Heart right ventricle (tissue), 16 donors: Measurements from ENCODE around the gene FAM43B. TPM values are rescaled to one million over a fixed set of nuclear protein-coding genes. Genes with fewer than 3 reads are reported as not detected.

ENCODE experiments used
- ATAC-seq, 8 donors: fragments of 200-7000 bp; cut with Tn5 transposase; one replicate each; pipeline ENCODE4 v1.9.1; 2020; ENCODE audit warnings: mild to moderate bottlenecking in 8 of 8, moderate library complexity in 8 of 8, moderate number of reproducible peaks in 1 of 8
- DNase-seq, 2 donors: peaks; one replicate each; pipeline ENCODE4 v3.0.0-alpha.2; 2020
- H3K27ac ChIP-seq, 10 donors: fragments of 200-600 bp; sonication (generic) in 2 of 10; one replicate each; pipeline versions ENCODE4 v1.5.0 to v1.8.0; 2020 to 2022; ENCODE audit warnings: mild to moderate bottlenecking in 3 of 10
- H3K27me3 ChIP-seq, 7 donors: fragments of 200-600 bp; one replicate each; pipeline ENCODE4 v1.8.0; 2021 to 2022; ENCODE audit warnings: mild to moderate bottlenecking in 2 of 7
- H3K36me3 ChIP-seq, 9 donors: fragments of 200-600 bp; sonication (generic) in 1 of 9; one replicate each; pipeline versions ENCODE4 v1.5.0 to v1.8.0; 2020 to 2022; ENCODE audit warnings: mild to moderate bottlenecking in 2 of 9
- H3K4me1 ChIP-seq, 9 donors: fragments of 200-600 bp; sonication (generic) in 1 of 9; one replicate each; pipeline versions ENCODE4 v1.5.0 to v1.8.0; 2020 to 2022; ENCODE audit warnings: mild to moderate bottlenecking in 4 of 9
- H3K4me3 ChIP-seq, 10 donors: fragments of 200-600 bp; sonication (generic) in 2 of 10; one replicate each; pipeline versions ENCODE4 v1.5.0 to v1.8.0; 2020 to 2022; ENCODE audit warnings: mild to moderate bottlenecking in 7 of 10, moderate library complexity in 2 of 10
- H3K9me3 ChIP-seq, 11 donors: fragments of 200-600 bp in 10 of 11; sonication (generic) in 2 of 11; one replicate each; pipeline versions ENCODE4 v1.5.0 to v1.8.0; 2013 to 2022; ENCODE audit warnings: mild to moderate bottlenecking in 2 of 11, control low read depth in 1 of 11, moderate library complexity in 1 of 11
- WGBS, 2 donors: extraction: QIAGEN DNeasy Blood & Tissue Kit; methylation state at CpG; one replicate each; pipeline ENCODE4 v1.1.7; 2013; ENCODE audit warnings: inconsistent platforms in 1 of 2; 5-methylcytosine and 5-hydroxymethylcytosine counted together
- intact Hi-C, 10 donors: fragments of 100-400 bp; cut with DNase I; formaldehyde crosslinking; loops; one replicate each; pipeline versions ENCODE4 v1.11.1 to v1.14.2; 2022
- polyA plus RNA-seq, 2 donors: library from polyadenylated mRNA; stranded (reverse); fragments of 200-250 nt; gene quantifications; one replicate each; pipeline ENCODE4 v1.2.3, GENCODE V29; 2013
- total RNA-seq, 10 donors: library from RNA; stranded (reverse); fragmentation: NEBNext Ultra II Directional in 3 of 10; extraction: Animal tissue kit (Norgen Biotek cat#: 25700) in 3 of 10; gene quantifications; one replicate each; pipeline versions ENCODE4 v1.2.1 to v1.2.4, GENCODE V29; 2021 to 2023
- TF ChIP-seq, protein P1 (sequence below), 9 donors: fragments of 200-600 bp; sonication (generic) in 2 of 9; IDR thresholded peaks; one replicate each; pipeline versions ENCODE4 v1.5.0 to v1.8.0; 2021 to 2022; ENCODE audit warnings: antibody characterized with exemption in 9 of 9, mild to moderate bottlenecking in 5 of 9, moderate library complexity in 1 of 9
- donor health status: Arrhythmogenic right ventricular cardiomyopathy.
- donor health status: ischemic (EF 13 %, LVEDD 7.1; RV severe dilation, severe dysfunction).
- donor health status: healthy with polysubstance abuse.
- donor health status: DM: no; HTN: yes; CAD: no.
- donor health status: DM: no; HTN: no; CAD: no.
- donor health status: ischemic (EF 25% LVEDD 6.9; RV normal size, moderate dysfunction).
- donor health status: ischemic (EF 25% LVEDD 5.7; RV mildly dilated, moderate dysfunction).
- donor health status: healthy.
- donor health status: DM: yes; HTN: yes; CAD: no.
- donor health status: Ischemic cardiomyopathy.
- donor health status: ischemic (EF 35%, LVEDD 5.7; RV mildly dilated, moderate dysfunction).
- donor health status: nonischemic (EF 11% LVEDD 7.7; RV severe dilation, severe dysfunction).
- donor health status: DM: yes; HTN: yes; CAD: no.
- donor health status: PGD.
- donor health status: ischemic (EF 29% LVEDD 5.4; RV normal size, mild dysfunction).
- donor health status: nonischemic (EF 23%, LVEDD 6.1; RV moderate dilation, normal function).

Gene FAM43B
- total and polyA plus RNA-seq, 12 donors, result 1.0 to 16.3 (median 2.3) TPM

DNA sequence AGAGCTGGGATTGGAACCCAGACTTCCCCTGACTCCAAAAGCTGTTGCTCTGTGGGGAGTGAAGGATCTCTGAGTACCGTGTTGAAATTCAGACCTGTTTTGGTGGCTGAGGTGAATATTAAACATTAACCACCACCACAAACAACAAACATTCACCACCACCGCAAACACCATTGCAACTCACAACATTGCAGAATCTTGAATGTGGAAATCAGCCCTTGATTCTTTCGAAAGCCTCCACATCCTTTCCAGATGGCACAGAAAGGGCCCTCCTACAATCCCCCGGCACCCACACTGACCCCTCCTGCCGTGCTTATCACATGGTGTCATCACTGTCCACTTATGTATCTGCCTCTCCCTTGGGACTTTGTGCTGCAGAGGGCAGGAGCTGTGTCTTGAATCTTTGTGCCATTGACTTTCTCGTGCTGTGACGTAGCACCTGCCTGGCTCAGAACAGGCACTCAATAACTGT is 38.0 kb downstream of the FAM43B start:
- DNase-seq (no peak), ATAC-seq (peak in 1 of 8 donors; percentile 41)
- TF ChIP-seq, protein P1, sequence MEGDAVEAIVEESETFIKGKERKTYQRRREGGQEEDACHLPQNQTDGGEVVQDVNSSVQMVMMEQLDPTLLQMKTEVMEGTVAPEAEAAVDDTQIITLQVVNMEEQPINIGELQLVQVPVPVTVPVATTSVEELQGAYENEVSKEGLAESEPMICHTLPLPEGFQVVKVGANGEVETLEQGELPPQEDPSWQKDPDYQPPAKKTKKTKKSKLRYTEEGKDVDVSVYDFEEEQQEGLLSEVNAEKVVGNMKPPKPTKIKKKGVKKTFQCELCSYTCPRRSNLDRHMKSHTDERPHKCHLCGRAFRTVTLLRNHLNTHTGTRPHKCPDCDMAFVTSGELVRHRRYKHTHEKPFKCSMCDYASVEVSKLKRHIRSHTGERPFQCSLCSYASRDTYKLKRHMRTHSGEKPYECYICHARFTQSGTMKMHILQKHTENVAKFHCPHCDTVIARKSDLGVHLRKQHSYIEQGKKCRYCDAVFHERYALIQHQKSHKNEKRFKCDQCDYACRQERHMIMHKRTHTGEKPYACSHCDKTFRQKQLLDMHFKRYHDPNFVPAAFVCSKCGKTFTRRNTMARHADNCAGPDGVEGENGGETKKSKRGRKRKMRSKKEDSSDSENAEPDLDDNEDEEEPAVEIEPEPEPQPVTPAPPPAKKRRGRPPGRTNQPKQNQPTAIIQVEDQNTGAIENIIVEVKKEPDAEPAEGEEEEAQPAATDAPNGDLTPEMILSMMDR (IDR thresholded peaks at IDR 0.05), result no peak
- Histone ChIP-seq H3K36me3 (no peaks in the 10 kb centered on the region), H3K4me1 (peaks cover 2 to 33% (median 19%) of the 10 kb centered on the region in 9 donors), H3K27me3 (peaks cover 0 to 54% (median 26%) of the 10 kb centered on the region in 7 donors), H3K4me3 (peak overlapping the region in 6 of 10 donors; percentile 3 to 51 (median 44)), H3K9me3 (peaks cover 0 to 4% (median 0%) of the 10 kb centered on the region in 11 donors), H3K27ac (peak overlapping the region in 6 of 10 donors; percentile 24 to 85 (median 77))
- 26 to 32% methylated on average over 7 of the region's 7 CpGs for WGBS, 2 donors
- intact Hi-C loops, result no loop called here

DNA sequence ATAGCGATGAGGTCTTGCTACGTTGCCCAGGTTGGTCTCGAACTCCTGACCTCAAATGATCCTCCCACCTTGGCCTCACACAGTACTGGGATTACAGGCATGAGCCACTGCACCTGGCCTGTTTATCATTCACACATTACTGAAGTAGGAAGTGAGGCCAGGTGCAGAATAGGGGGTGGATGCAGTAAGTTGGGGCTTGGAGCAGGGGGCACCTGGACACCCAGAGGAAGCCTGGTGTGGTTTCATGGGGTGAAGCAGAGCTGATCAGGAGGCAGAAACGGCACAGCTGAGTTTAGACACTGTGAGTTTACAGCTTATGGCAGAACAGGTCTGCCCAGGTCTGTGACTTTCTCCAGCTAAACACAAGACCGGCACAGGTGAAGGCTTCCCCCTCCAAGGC is 41.4 kb downstream of the FAM43B start:
- intact Hi-C loops, result no loop called here
- ATAC-seq (no peak), DNase-seq (no peak)
- Histone ChIP-seq H3K4me3 (no peak overlapping the region), H3K9me3 (no peaks in the 10 kb centered on the region), H3K36me3 (no peaks in the 10 kb centered on the region), H3K4me1 (peaks cover 2 to 52% (median 19%) of the 10 kb centered on the region in 9 donors), H3K27me3 (peaks cover 0 to 36% (median 25%) of the 10 kb centered on the region in 7 donors), H3K27ac (no peak overlapping the region)
- TF ChIP-seq, protein P1 (IDR thresholded peaks at IDR 0.05), result no peak
- 91 to 92% methylated on average over 5 of the region's 5 CpGs for WGBS, 2 donors

DNA sequence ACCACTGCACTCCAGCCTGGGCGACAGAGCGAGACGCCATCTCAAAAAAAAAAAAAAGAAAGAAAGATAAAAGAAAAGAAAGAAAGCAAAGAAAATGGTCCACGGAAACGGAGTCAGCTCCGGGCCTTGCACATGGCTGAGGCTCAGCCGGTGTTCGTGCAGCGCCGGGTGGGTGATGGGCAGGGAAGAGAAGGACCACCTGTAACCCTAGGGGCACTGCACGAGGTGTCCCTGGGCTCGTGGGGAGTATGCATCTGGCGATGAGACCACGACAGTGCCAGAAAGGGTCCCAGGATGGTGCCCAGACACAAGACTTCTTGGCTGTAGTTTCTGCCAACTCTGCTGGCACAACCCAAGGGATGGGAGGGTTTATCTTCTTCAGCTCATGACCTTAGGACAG is 42.4 kb downstream of the FAM43B start:
- ATAC-seq (no peak), DNase-seq (no peak)
- H3K4me1 ChIP-seq, result peaks cover 0 to 42% (median 9%) of the 10 kb centered on the region in 9 donors
- H3K27me3 ChIP-seq, result peaks cover 0 to 26% (median 15%) of the 10 kb centered on the region in 7 donors
- H3K9me3 ChIP-seq, result no peaks in the 10 kb centered on the region
- H3K4me3 ChIP-seq, result no peak overlapping the region
- no peaks in the 10 kb centered on the region for H3K36me3 ChIP-seq
- intact Hi-C loops, result no loop called here
- TF ChIP-seq, protein P1 (IDR thresholded peaks at IDR 0.05), result no peak
- 85 to 92% methylated on average over 14 of the region's 14 CpGs for WGBS, 2 donors
- no peak overlapping the region for H3K27ac ChIP-seq

DNA sequence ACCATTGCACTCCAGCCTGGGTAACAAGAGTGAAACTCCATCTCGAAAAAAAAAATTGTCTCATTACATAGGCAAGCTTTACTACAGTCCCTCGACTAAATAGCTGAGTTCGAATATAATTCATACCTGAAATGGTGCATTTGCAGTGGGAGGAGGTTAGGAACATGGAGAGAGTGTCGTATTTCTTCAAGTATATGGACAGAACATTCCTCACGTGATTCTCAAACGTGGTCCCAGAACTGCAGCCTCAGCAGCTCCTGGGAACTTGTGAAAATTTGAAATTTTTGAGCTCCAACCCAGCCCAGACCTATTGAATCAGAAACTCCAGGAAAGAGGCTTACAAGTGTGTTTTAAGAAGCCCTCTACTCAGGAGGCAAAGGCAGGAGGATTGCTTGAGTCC is 43.7 kb downstream of the FAM43B start:
- WGBS, 2 donors, result 57 to 63% methylated on average over 6 of the region's 6 CpGs
- DNase-seq (no peak), ATAC-seq (no peak)
- intact Hi-C loops, result no loop called here
- Histone ChIP-seq H3K27me3 (peaks cover 0 to 18% (median 8%) of the 10 kb centered on the region in 7 donors), H3K27ac (peak overlapping the region in 1 of 10 donors; percentile 85), H3K4me1 (peaks cover 0 to 32% (median 4%) of the 10 kb centered on the region in 9 donors), H3K4me3 (no peak overlapping the region), H3K9me3 (no peaks in the 10 kb centered on the region), H3K36me3 (no peaks in the 10 kb centered on the region)
- TF ChIP-seq, protein P1 (IDR thresholded peaks at IDR 0.05), result no peak
